ENCODE data around the gene GARIN5A.

The GARIN5A gene

GRCh38 chr19:50476224-50476906 lies at the start of gene GARIN5A, which contains the start of gene EMC10:
Gene GARIN5A (minus strand): TSS chr19:50476848. CDS start chr19:50476388, 460 bp downstream.
Gene EMC10 (plus strand): TSS chr19:50476507. CDS start chr19:50476545, 38 bp downstream.
- peak within 1 kb of the TSS; percentile 92 for H3K4me3 ChIP-seq (replicated peaks; ENCODE audit: low read depth, low read length)
- no peak for TF ChIP-seq CTCF (IDR thresholded peaks at IDR 0.05; ENCODE audit: low read length, missing control alignments)
- DNase-seq (ENCODE audit: low read depth) = peak; percentile 96

- no peak for TF ChIP-seq CTCF (IDR thresholded peaks at IDR 0.05; ENCODE audit: low read length, missing control alignments)
- no peak for DNase-seq (ENCODE audit: low read depth)
- H3K4me3 ChIP-seq (replicated peaks; ENCODE audit: low read depth, low read length) = no peak overlapping the region
Measured at GRCh38 chr19:50522881-50523280, 46.2 kb upstream of the GARIN5A start.

GRCh38 chr19:50520822-50521465 lies 44.3 kb upstream of the GARIN5A start:
- no peak overlapping the region for H3K4me3 ChIP-seq (replicated peaks; ENCODE audit: low read depth, low read length)
- no peak for TF ChIP-seq CTCF (IDR thresholded peaks at IDR 0.05; ENCODE audit: low read length, missing control alignments)
- no peak for DNase-seq (ENCODE audit: low read depth)

GRCh38 chr19:50519006-50519575 lies 42.4 kb upstream of the GARIN5A start:
- no peak overlapping the region for H3K4me3 ChIP-seq (replicated peaks; ENCODE audit: low read depth, low read length)
- DNase-seq (ENCODE audit: low read depth) = no peak
- TF ChIP-seq CTCF (IDR thresholded peaks at IDR 0.05; ENCODE audit: low read length, missing control alignments) = no peak

- no peak for TF ChIP-seq CTCF (IDR thresholded peaks at IDR 0.05; ENCODE audit: low read length, missing control alignments)
- no peak for DNase-seq (ENCODE audit: low read depth)
- no peak overlapping the region for H3K4me3 ChIP-seq (replicated peaks; ENCODE audit: low read depth, low read length)
Measured at GRCh38 chr19:50518091-50519005, 41.7 kb upstream of the GARIN5A start.

- TF ChIP-seq CTCF (IDR thresholded peaks at IDR 0.05; ENCODE audit: low read length, missing control alignments) = no peak
- no peak for DNase-seq (ENCODE audit: low read depth)
- H3K4me3 ChIP-seq (replicated peaks; ENCODE audit: low read depth, low read length) = no peak overlapping the region
Measured at GRCh38 chr19:50517704-50518075, 41.0 kb upstream of the GARIN5A start.
